IMR-90 (cell line): ENCODE measurements around the gene GRM4. TPM values are rescaled to one million over a fixed set of nuclear protein-coding genes. Genes with fewer than 3 reads are reported as not detected.

Experiments
- ATAC-seq: fragments of 200-7000 bp; cut with Tn5 transposase; 2 replicates; pipeline ENCODE4 v1.9.1; 2020; ENCODE audit warnings: low read depth, mild to moderate bottlenecking, moderate library complexity
- BruUV-seq: library from RNA; stranded (reverse); fragments of 400-500 nt; replicated peaks from 2 replicates; lab custom pipeline; 2021; lab: Mats Ljungman, UMichigan
- CTCF ChIA-PET: fragments of 300-600 bp; formaldehyde crosslinking; extraction: SDS; loops from one replicate; lab custom pipeline; 2021; ENCODE audit warnings: antibody characterized with exemption; lab: Yijun Ruan, JAX
- POLR2A ChIA-PET: fragments of 300-600 bp; sonication (Branson Sonifier 250); formaldehyde crosslinking; loops from one replicate; lab custom pipeline; 2022; ENCODE audit warnings: antibody characterized with exemption; ENCODE audit not compliant: unreplicated experiment; lab: Charles Lee
- DNase-seq: peaks from one replicate; pipeline ENCODE4 v3.0.0; 2013
- H2AFZ ChIP-seq: replicated peaks from 2 replicates; pipeline ENCODE3; 2013; ENCODE audit warnings: low read length, mild to moderate bottlenecking; ENCODE audit not compliant: poor library complexity
- H2AK5ac ChIP-seq: 2 replicates; pipeline ENCODE4 v1.6.1; 2013; ENCODE audit warnings: low read depth, low read length, inconsistent platforms
- H2AK9ac ChIP-seq: replicated peaks from 2 replicates; pipeline ENCODE3; 2013; ENCODE audit warnings: mild to moderate bottlenecking, low read depth, low read length, moderate library complexity; ENCODE audit not compliant: poor library complexity
- H2BK120ac ChIP-seq: 2 replicates; pipeline ENCODE4 v1.6.1; 2013; ENCODE audit warnings: low read depth, low read length, inconsistent platforms
- H2BK15ac ChIP-seq: 3 replicates; pipeline ENCODE4 v1.6.1; 2013; ENCODE audit warnings: low read depth, low read length, inconsistent platforms
- H2BK20ac ChIP-seq: 2 replicates; pipeline ENCODE4 v1.6.1; 2013; ENCODE audit warnings: low read depth, mild to moderate bottlenecking, inconsistent platforms, low read length, moderate library complexity
- H2BK5ac ChIP-seq: 2 replicates; pipeline ENCODE4 v1.6.1; 2013; ENCODE audit warnings: mild to moderate bottlenecking, low read depth, low read length, inconsistent platforms; ENCODE audit not compliant: poor library complexity, severe bottlenecking
- H3K14ac ChIP-seq: replicated peaks from 2 replicates; pipeline ENCODE4 v1.6.1; 2013; ENCODE audit warnings: low read depth, low read length, inconsistent platforms
- H3K18ac ChIP-seq: 2 replicates; pipeline ENCODE4 v1.6.1; 2013; ENCODE audit warnings: low read depth, low read length, control low read depth
- H3K23ac ChIP-seq: 2 replicates; pipeline ENCODE4 v1.6.1; 2013; ENCODE audit warnings: low read depth, low read length, inconsistent platforms
- H3K27ac ChIP-seq: 2 replicates; pipeline ENCODE4 v1.5.1; 2013; ENCODE audit warnings: mild to moderate bottlenecking, control low read depth, low read length; ENCODE audit not compliant: insufficient read depth
- H3K27me3 ChIP-seq: 2 replicates; pipeline ENCODE4 v1.6.1; 2013; ENCODE audit warnings: low read length; ENCODE audit not compliant: control insufficient read depth, insufficient read depth
- H3K36me3 ChIP-seq: 2 replicates; pipeline ENCODE4 v1.6.1; 2013; ENCODE audit warnings: low read length, mixed read lengths; ENCODE audit not compliant: control insufficient read depth, insufficient read depth
- H3K4ac ChIP-seq: 2 replicates; pipeline ENCODE4 v1.6.1; 2013; ENCODE audit warnings: low read depth, low read length, inconsistent platforms
- H3K4me1 ChIP-seq: 2 replicates; pipeline ENCODE4 v1.6.1; 2013; ENCODE audit warnings: low read length, mixed read lengths; ENCODE audit not compliant: control insufficient read depth, insufficient read depth
- H3K4me2 ChIP-seq: 2 replicates; pipeline ENCODE4 v1.6.1; 2013; ENCODE audit warnings: low read depth, mild to moderate bottlenecking, control low read depth, low read length, moderate library complexity
- H3K4me3 ChIP-seq: 2 replicates; pipeline ENCODE4 v1.5.1; 2013; ENCODE audit warnings: low read depth, mild to moderate bottlenecking, control low read depth, low read length, moderate library complexity; ENCODE audit not compliant: insufficient read depth
- H3K56ac ChIP-seq: 2 replicates; pipeline ENCODE4 v1.6.1; 2013; ENCODE audit warnings: low read length, inconsistent platforms; ENCODE audit not compliant: insufficient read depth; ENCODE audit errors: extremely low read depth
- H3K79me1 ChIP-seq, 2 experiments: 2 replicates each; pipeline ENCODE4 v1.6.1; 2013; ENCODE audit warnings: low read length in 2 of 2, inconsistent platforms in 1 of 2, low read depth in 1 of 2
- H3K9ac ChIP-seq: 2 replicates; pipeline ENCODE4 v1.6.1; 2013; ENCODE audit warnings: low read depth, low read length, control low read depth
- H3K9me1 ChIP-seq: 2 replicates; pipeline ENCODE4 v1.6.1; 2013; ENCODE audit warnings: low read length, inconsistent platforms; ENCODE audit not compliant: insufficient read depth
- H3K9me3 ChIP-seq: 2 replicates; pipeline ENCODE4 v1.6.1; 2013; ENCODE audit warnings: low read length; ENCODE audit not compliant: control insufficient read depth, insufficient read depth
- H4K20me1 ChIP-seq: 2 replicates; pipeline ENCODE4 v1.6.1; 2013; ENCODE audit warnings: low read length, inconsistent platforms; ENCODE audit not compliant: insufficient read depth
- H4K5ac ChIP-seq: 2 replicates; pipeline ENCODE4 v1.6.1; 2013; ENCODE audit warnings: mild to moderate bottlenecking, low read depth, low read length, control low read depth
- H4K8ac ChIP-seq, 2 experiments: 2 replicates each; pipeline ENCODE4 v1.6.1; 2013; ENCODE audit warnings: low read depth in 2 of 2, low read length in 2 of 2, control low read depth in 1 of 2, inconsistent platforms in 1 of 2
- H4K91ac ChIP-seq: 2 replicates; pipeline ENCODE4 v1.6.1; 2013; ENCODE audit warnings: low read depth, low read length, inconsistent platforms; ENCODE audit not compliant: insufficient read depth
- BHLHE40 ChIP-seq: fragments of 150-350 bp; IDR thresholded peaks from 2 replicates; pipeline ENCODE4 v1.6.1; 2016; ENCODE audit warnings: mild to moderate bottlenecking, low read depth, low read length
- MXI1 ChIP-seq: IDR thresholded peaks from 2 replicates; pipeline ENCODE4 v1.6.1; 2012; ENCODE audit warnings: low read depth, mild to moderate bottlenecking, low read length, moderate library complexity, borderline replicate concordance
- WGBS, 2 experiments: methylation state at CpG; one replicate each; pipeline versions ENCODE4 v1.1.5 to v1.1.7; 2013; ENCODE audit warnings: missing lambda C conversion rate in 2 of 2; ENCODE audit not compliant: insufficient read length in 1 of 2; ENCODE audit errors: extremely low coverage in 2 of 2; 5-methylcytosine and 5-hydroxymethylcytosine counted together
- dilution Hi-C: fragments of 300-500 bp; cut with HindIII; formaldehyde crosslinking; loops from one replicate; pipeline ENCODE4 v1.14.3; 2018; ENCODE audit warnings: low sequenced_read_pairs; ENCODE audit not compliant: unreplicated experiment
- in situ Hi-C: fragments of 300-500 bp; cut with MboI; formaldehyde crosslinking; loops from 3 replicates; pipeline ENCODE4 v1.14.3; 2019; ENCODE audit warnings: low sequenced_read_pairs, inconsistent platforms, mixed read lengths
- intact Hi-C: fragments of 100-400 bp; cut with micrococcal nuclease; formaldehyde crosslinking; loops from 2 replicates; pipeline ENCODE4 v1.10.0; 2022
- polyA plus RNA-seq, 3 experiments: library from polyadenylated mRNA; depleted of rRNA; stranded (reverse); fragments of >200 nt; gene quantifications; 2 replicates each; pipeline ENCODE4 v1.2.3, GENCODE V29; 2012; ENCODE audit warnings: low replicate concordance in 1 of 3
- total RNA-seq: library from RNA; depleted of rRNA; stranded (reverse); fragments of >200 nt; gene quantifications from 2 replicates; pipeline ENCODE4 v1.2.3, GENCODE V29; 2012

GRM4 gene
- total and polyA plus RNA-seq, 2 of the 4 experiments (the other 2 are of a cell fraction): 0.02 TPM; not detected in 1

DNA sequence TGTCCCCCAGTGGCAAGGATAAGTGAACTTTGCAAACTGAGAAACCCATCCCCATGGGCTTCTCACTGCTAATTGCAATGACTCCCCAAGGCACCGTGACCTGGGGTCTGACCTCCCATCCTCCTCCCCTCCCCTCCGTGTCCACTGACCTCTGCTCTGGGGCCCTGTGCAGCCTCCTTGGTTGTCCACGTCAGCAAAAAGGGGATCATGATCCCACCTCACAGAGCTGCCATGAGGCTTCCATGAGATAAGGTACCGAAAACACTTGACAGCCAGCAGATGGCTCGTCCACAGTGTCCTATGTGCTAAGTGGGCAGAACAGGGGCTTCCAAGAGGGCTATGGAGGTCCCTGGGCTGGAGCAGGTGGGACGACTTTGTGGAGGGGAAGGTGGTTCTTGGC is 104.5 kb downstream of the GRM4 start:
- H3K4ac ChIP-seq: no peak overlapping the region
- POLR2A ChIA-PET: no interaction called here
- no peaks in the 10 kb centered on the region for H3K36me3 ChIP-seq
- H3K56ac ChIP-seq: no peak overlapping the region
- no peak overlapping the region for H2AK9ac ChIP-seq
- H3K9me3 ChIP-seq: no peaks in the 10 kb centered on the region
- no peak overlapping the region for H3K4me3 ChIP-seq
- H2AK5ac ChIP-seq: no peak overlapping the region
- H2BK5ac ChIP-seq: no peak overlapping the region
- no peak overlapping the region for H3K14ac ChIP-seq
- in situ Hi-C loops (no loop called here), intact Hi-C loops (no loop called here), dilution Hi-C loops (no loop called here)
- no peak overlapping the region for H2BK15ac ChIP-seq
- H3K4me2 ChIP-seq: no peak overlapping the region
- H4K20me1 ChIP-seq: no peaks in the 10 kb centered on the region; the same call in 1 of the 2 replicates
- ATAC-seq: no peak
- TF ChIP-seq MXI1 (no peak), BHLHE40 (no peak)
- peaks cover 14% of the 10 kb centered on the region for H3K27me3 ChIP-seq
- no peak overlapping the region for H4K5ac ChIP-seq
- no TSS peak for BruUV-seq
- H3K27ac ChIP-seq: no peak overlapping the region
- no peaks in the 10 kb centered on the region for H3K79me1 ChIP-seq
- no peak overlapping the region for H2BK20ac ChIP-seq
- no peak overlapping the region for H2AFZ ChIP-seq
- no peak for DNase-seq
- H3K4me1 ChIP-seq: no peaks in the 10 kb centered on the region
- H2BK120ac ChIP-seq: no peak overlapping the region
- H4K8ac ChIP-seq: no peak overlapping the region
- H4K91ac ChIP-seq: no peak overlapping the region
- H3K9ac ChIP-seq: no peak overlapping the region
- H3K23ac ChIP-seq: no peak overlapping the region
- CTCF ChIA-PET: no interaction called here
- WGBS, 2 experiments: 61% methylated on average over 2 of the region's 6 CpGs; no CpG with 5 or more reads in 1 of the 2 experiments
- no peaks in the 10 kb centered on the region for H3K9me1 ChIP-seq
- no peak overlapping the region for H3K18ac ChIP-seq
